ENCODE results near the gene RAB3GAP1. TPM values are rescaled to one million over a fixed set of nuclear protein-coding genes. Genes with fewer than 3 reads are reported as not detected.

RAB3GAP1 gene
- total RNA-seq: 10 to 100 TPM; 38.4 to 63.5 (median 53.8) TPM

GRCh38 chr2:135052042-135052876 lies at the start of gene RAB3GAP1:
Gene RAB3GAP1 (plus strand): TSS chr2:135052292. CDS start chr2:135052308, 16 bp downstream.
- no peaks in the 10 kb centered on the region for H3K9me3 ChIP-seq
- in situ Hi-C loops (cut with MboI; ENCODE audit: low pct_ligation_motif_present in 1 of 4, low pct_unique_long_range_greater_than_20kb in 1 of 4, low sequenced_read_pairs in 3 of 4): no loop called here
- H3K4me1 ChIP-seq: peaks cover 17 to 34% (median 22%) of the 10 kb centered on the region in 4 donors
- no peaks in the 10 kb centered on the region for H3K27me3 ChIP-seq
- DNase-seq: peak; percentile 86
- intact Hi-C loops (cut with DNase I; ENCODE audit: low total_unique reads): no loop called here
- TF ChIP-seq POLR2AphosphoS5 (IDR thresholded peaks at IDR 0.05) (peak; percentile 48 to 76 (median 71)), POLR2A (IDR thresholded peaks at IDR 0.05) (peak; percentile 81), EP300 (IDR thresholded peaks at IDR 0.05; ENCODE audit: low read depth) (no peak), CTCF (IDR thresholded peaks at IDR 0.05) (no peak)
- H3K36me3 ChIP-seq: peaks cover 0 to 1% (median 0%) of the 10 kb centered on the region in 4 donors
- H3K27ac ChIP-seq: peak within 1 kb of the TSS; percentile 91 to 99 (median 92)
- WGBS, 2 donors (ENCODE audit: low coverage in 1 of 2): 0 to 1% methylated on average over 20 to 45 of the region's 45 CpGs
- H3K4me3 ChIP-seq: peak within 1 kb of the TSS; percentile 52 to 96 (median 67)

GRCh38 chr2:135002836-135003235 lies 49.3 kb upstream of the RAB3GAP1 start:
- in situ Hi-C loops (cut with MboI; ENCODE audit: low pct_ligation_motif_present in 1 of 4, low pct_unique_long_range_greater_than_20kb in 1 of 4, low sequenced_read_pairs in 3 of 4): loop anchor here in 3 of 4 donors (10.0 to 25.0 kb wide), 2 partner anchors 709 to 712 kb away; no protein-coding TSS in a partner anchor
- no peak for DNase-seq
- no peak overlapping the region for H3K4me3 ChIP-seq
- no peaks in the 10 kb centered on the region for H3K36me3 ChIP-seq
- intact Hi-C loops (cut with DNase I; ENCODE audit: low total_unique reads): loop anchor here (10.0 kb wide), 1 partner anchor 722 kb away; no protein-coding TSS in a partner anchor
- TF ChIP-seq CTCF (IDR thresholded peaks at IDR 0.05) (no peak), POLR2A (IDR thresholded peaks at IDR 0.05) (no peak), POLR2AphosphoS5 (IDR thresholded peaks at IDR 0.05) (no peak), EP300 (IDR thresholded peaks at IDR 0.05; ENCODE audit: low read depth) (no peak)
- H3K27me3 ChIP-seq: peaks cover 26% of the 10 kb centered on the region
- H3K9me3 ChIP-seq: no peaks in the 10 kb centered on the region
- H3K4me1 ChIP-seq: peaks cover 0 to 7% (median 3%) of the 10 kb centered on the region in 4 donors
- WGBS, 2 donors (ENCODE audit: low coverage in 1 of 2): 75% methylated on average over 4 of the region's 4 CpGs; no CpG with 5 or more reads in 1 of the 2 donors
- no peak overlapping the region for H3K27ac ChIP-seq

- Histone ChIP-seq H3K27ac (no peak overlapping the region), H3K36me3 (no peaks in the 10 kb centered on the region), H3K4me3 (no peak overlapping the region), H3K4me1 (peaks cover 0 to 7% (median 3%) of the 10 kb centered on the region in 4 donors), H3K27me3 (peaks cover 26% of the 10 kb centered on the region), H3K9me3 (no peaks in the 10 kb centered on the region)
- DNase-seq: peak; percentile 76
- peak; percentile 77 to 88 (median 87) for TF ChIP-seq CTCF (IDR thresholded peaks at IDR 0.05)
- no peak for TF ChIP-seq POLR2AphosphoS5 (IDR thresholded peaks at IDR 0.05)
- in situ Hi-C loops (cut with MboI; ENCODE audit: low pct_ligation_motif_present in 1 of 4, low pct_unique_long_range_greater_than_20kb in 1 of 4, low sequenced_read_pairs in 3 of 4): loop anchor here in 3 of 4 donors (10.0 to 25.0 kb wide), 2 partner anchors 708 to 711 kb away; no protein-coding TSS in a partner anchor
- 2 to 6% methylated on average over 11 to 17 of the region's 17 CpGs for WGBS, 2 donors (ENCODE audit: low coverage in 1 of 2)
- intact Hi-C loops (cut with DNase I; ENCODE audit: low total_unique reads): loop anchor here (10.0 kb wide), 1 partner anchor 721 kb away; no protein-coding TSS in a partner anchor
Measured at GRCh38 chr2:135004005-135004746, 47.9 kb upstream of the RAB3GAP1 start.

- H3K27me3 ChIP-seq: peaks cover 26% of the 10 kb centered on the region
- no peak overlapping the region for H3K27ac ChIP-seq
- in situ Hi-C loops (cut with MboI; ENCODE audit: low pct_ligation_motif_present in 1 of 4, low pct_unique_long_range_greater_than_20kb in 1 of 4, low sequenced_read_pairs in 3 of 4) (loop anchor here in 3 of 4 donors (10.0 to 25.0 kb wide), 2 partner anchors 707 to 709 kb away; no protein-coding TSS in a partner anchor), intact Hi-C loops (cut with DNase I; ENCODE audit: low total_unique reads) (loop anchor here (10.0 kb wide), 1 partner anchor 719 kb away; no protein-coding TSS in a partner anchor)
- no peaks in the 10 kb centered on the region for H3K36me3 ChIP-seq
- H3K4me1 ChIP-seq: peaks cover 0 to 7% (median 3%) of the 10 kb centered on the region in 4 donors
- DNase-seq: no peak
- no peaks in the 10 kb centered on the region for H3K9me3 ChIP-seq
- WGBS, 2 donors (ENCODE audit: low coverage in 1 of 2): 61 to 81% methylated on average over 3 of the region's 3 CpGs
- no peak for TF ChIP-seq EP300 (IDR thresholded peaks at IDR 0.05; ENCODE audit: low read depth)
- no peak for TF ChIP-seq POLR2A (IDR thresholded peaks at IDR 0.05)
- no peak for TF ChIP-seq CTCF (IDR thresholded peaks at IDR 0.05)
- TF ChIP-seq POLR2AphosphoS5 (IDR thresholded peaks at IDR 0.05): no peak
- H3K4me3 ChIP-seq: no peak overlapping the region
Measured at GRCh38 chr2:135005753-135006152, 46.3 kb upstream of the RAB3GAP1 start.
